SKM-1 (cell line): Measurements from ENCODE around the gene CCDC85C.

Source experiments
- DNase-seq: peaks from one replicate; lab custom pipeline; 2025; ENCODE audit not compliant: unreplicated experiment; lab: John Stamatoyannopoulos, UW

Gene CCDC85C

DNA sequence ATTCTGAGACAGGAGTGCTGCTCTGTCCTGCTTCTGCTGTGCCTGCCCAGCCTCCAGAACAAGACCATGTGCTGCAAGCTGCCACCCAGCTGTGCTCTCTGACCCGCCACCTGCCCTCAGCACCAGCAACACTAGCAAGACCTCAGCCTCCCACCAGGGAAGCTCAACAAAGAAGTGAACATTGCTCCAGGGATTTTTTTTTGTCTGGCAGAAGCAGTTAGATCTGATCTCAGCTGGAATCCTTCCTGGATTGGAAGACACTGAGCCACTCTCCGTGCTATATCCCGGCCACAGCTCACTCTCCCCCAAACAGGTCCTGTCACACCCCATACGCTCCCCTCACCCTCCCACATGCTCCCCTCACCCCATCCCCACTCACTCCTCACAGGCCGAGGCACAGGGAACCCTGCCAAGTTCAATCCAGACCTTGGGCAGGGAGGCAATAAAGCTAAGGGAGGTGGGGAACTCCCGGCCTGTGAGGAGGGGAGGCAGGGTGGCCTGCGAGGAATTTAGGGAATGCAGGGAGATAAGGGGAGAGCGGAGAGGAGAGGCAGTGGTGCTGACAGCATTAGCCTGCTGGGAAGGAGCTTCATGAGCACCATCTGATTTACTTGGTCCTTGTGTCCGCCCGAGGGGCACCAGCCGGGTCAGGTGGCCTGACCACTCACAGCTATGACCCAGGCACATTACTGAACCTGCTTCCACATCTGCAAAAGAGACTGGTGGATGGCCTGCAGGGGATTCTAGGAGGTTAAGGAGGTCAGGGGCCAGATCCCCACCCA, 29.7 kb downstream of the CCDC85C start:
- no peak for DNase-seq

DNA sequence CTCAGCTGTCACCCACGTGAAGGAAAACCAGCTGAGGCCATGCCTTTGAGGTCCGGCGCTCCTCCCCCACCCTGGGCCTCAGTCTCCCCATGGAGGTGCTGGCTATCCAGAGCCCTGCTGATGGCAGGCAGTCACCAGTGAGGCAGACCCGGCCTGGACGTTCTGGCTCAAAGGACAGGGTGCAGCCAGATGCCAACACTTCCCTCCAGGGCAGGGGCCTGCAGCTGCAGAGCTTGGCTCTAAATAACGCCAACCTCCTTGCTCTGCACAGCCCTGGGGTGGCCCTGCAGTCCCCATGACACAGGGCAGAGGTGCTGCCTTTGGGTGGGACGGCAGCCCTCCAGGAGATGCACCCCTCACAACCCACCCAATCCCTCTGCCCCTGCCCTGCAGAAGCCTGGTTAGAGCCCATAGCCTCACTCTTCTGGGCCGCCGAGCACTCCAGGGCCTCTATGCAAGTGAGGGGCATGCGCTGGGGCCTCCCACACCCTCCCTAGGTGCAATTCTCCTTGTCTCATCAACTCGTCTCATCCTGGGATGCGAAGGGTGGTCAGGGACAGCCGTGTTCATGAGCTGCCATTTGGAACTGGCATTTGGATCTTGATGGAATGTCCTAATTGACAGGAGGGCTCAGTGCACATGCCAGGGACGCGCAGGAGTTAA, 30.4 kb downstream of the CCDC85C start:
- DNase-seq = no peak

DNA sequence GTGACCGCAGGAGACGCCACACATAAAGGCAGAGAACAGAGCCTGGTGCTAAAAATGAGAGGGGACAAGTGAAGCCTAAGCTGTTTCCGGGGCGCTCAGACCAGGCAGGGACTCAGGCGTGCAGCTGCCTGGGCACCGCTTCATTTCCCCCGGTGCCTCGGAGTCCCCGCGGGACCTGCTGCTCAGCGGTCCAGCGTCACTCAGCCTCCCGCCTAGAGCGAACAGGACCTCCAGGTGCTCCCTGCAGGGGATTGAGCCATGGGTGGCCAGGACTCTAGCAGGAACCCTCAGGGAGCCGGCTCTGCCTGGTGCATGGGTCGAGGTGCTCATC, 31.0 kb downstream of the CCDC85C start:
- no peak for DNase-seq

DNA sequence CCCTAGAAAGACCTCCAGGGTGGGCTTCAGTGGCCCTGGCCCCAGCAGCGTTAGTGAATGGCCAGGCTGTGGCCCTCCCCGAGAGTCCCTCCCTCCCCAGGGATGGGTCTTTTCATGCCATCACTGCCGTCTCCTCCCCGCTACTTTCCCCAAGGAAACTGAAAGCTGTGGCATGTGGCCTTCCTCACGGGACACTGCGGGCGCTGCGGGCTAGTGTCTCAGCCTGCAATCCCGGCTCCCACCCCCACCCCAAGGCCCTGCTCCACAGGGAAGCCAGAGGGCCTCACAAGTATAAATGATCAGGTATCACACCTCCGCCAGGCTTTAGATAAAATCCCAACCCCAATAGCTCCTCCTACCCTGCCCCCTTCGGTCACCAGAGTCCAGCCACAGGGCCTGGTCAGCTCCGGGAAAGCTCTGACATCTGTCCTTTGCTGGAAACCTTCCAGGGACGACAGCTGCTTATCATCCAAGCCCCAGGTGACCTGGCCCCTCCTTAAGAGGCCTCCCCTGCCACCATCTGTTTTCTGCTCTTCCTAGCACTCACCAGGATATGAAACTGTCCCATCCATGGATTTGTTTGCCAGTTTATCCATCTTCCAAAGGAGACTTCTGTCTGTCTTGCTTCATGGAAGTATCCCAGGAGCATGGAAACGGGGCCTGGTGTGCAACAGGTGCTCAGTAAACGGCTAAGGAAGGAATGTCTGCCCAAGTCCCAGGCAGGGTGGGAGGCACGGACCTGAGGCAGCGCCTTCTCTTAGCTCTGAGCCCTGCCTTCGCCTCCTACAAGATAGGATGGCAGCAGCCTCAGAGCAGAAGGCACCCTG, 31.6 kb downstream of the CCDC85C start:
- no peak for DNase-seq

DNA sequence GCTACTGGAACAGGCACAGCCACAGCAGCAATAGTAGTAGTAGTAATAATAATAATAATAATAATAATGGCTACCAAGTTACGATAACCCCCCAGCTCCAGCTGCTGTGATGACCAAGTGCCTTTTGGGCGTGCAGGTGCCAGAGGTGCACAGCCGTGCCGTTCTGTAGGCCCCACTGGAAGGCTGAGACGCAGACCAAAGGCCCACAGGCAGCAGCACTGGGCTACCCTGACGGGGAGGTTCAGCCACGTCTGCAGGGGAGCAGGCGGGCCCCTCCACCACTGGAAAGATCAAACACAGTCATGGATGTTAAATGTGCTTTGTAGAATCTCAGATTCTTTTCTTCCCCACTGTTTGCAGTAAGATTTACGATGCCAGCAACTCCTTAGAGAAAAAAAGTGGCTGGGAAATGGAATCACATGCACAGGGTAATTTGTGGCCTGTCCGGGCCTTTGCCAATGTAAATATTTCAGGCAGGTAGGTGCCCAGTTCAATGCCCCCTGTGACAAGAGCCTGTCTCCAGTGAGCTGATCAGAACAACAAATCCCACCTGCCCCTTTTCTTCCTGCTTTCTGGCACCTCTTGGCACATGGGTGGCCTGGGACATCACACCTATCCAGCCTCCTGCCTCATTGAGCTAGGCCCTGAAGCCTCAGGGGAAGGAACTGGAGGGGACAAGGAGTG, 32.6 kb downstream of the CCDC85C start:
- DNase-seq = no peak

DNA sequence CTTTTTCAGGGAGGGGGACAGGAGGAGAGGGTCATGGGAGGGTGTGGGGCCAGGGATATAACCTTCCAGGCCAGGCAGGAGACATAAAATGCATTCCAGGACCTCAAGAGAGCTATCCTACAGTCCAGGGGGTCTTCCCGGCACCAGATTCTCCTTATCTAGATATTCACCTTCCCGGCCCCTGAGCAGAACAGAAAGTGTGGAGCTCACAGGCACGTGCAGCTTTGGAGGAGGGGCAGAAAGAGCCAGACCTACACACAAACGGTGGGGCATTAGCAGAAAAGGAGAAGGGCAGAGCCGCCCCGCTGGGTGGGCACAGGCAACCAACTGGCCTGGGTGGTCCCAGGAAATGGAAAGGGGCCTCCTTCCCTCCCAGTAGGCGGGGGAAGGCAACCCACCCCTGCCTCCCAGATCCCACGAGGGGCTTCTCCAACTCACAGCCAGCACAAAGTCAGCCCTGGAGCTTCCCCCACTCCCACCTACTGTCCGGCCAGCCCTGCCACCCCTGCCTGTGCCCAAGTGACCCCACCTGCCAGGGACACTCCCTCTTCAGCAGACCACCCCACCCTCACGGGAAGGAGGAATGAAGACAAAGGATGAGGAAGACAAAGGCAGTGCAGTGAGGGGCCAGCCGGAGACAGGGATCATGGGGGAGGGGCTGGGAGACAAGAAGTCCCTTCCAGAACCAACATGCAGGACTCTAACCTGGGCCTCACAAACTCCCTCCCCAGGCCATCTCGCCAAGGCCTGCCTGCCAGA, 33.3 kb downstream of the CCDC85C start:
- no peak for DNase-seq

DNA sequence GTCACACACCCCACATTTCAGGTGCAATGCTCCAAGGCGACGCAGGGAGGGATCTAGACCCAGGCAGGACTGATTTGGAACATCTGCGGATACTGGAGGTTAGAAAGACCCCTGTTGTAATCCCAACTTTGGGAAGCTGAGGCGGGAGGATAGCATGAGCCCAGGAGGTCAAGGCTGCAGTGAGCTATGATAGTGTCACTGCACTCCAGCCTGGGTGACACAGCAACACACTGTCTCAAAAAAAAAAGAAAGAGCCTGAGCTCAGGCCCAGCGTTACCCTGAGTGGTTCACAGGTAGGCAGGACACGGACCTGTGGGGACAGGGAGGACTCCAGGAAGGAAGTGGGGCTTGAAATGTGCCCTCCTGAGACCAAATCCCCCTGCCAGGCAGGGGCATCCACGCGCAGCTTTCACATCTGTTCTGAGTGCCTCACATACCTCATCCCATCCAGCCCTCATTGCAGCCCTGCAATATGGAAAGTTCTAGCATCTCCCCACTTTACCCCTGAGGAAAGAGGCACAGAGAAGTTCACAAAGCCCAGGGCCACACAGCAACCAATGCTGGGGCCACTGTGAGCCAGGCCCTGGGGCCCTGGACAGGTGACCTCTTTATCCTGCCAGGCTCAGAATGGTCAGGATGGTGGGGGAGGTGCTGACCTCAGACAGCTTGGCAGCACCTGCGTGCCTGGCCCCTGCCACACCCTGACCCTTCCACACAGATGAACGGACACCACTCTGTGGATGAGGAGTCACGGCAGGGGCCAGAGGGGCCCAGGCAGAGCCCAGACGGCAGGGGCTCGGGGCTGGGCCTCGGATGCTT, 34.1 kb downstream of the CCDC85C start:
- DNase-seq = no peak

DNA sequence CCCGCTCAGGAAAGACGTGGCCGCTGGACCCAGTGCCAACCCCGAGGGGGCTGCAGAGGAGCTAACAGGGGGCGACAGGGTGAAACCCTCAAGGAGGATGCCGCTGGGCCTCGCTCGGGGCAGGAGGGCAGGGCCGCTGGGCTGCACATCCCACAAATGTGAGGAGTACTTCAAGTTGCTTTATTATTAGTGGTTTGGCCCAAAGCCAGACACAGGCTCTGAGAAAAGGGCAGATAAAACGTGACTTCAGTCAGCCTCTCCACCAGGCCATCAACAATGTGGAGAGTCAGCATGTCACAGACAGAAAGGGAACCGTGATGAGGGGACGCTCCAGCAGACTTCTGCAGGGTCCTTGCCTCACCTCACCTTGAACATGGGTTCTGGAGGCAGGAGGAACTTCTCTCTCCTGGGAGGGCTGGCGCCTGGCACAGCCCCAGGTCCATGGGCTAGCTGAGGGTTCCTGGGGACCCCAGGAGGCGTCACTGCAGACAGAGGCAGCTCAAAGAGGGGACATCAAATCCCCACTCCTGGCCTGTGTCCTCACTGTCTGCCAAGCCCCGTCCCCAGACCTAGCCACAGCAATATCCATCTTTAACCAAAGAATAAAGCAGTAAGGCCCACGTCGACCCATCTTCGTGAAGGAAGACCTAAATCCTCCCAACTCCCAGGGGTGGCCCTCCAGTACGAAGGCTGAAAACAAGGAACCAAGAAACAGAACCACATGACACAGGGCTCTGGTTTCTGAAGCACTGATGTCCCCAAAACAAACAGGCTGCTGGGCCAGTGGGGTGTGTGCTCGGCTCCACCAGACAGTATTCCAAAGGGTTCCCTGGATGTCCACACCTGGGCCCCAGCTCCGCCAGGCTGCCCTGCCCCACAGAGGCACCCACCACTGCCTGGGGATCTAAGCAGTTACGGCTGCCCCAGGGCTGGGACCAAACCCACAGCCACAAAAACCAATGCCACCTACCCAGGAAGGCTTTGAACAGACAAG, 35.1 kb downstream of the CCDC85C start:
- no peak for DNase-seq

DNA sequence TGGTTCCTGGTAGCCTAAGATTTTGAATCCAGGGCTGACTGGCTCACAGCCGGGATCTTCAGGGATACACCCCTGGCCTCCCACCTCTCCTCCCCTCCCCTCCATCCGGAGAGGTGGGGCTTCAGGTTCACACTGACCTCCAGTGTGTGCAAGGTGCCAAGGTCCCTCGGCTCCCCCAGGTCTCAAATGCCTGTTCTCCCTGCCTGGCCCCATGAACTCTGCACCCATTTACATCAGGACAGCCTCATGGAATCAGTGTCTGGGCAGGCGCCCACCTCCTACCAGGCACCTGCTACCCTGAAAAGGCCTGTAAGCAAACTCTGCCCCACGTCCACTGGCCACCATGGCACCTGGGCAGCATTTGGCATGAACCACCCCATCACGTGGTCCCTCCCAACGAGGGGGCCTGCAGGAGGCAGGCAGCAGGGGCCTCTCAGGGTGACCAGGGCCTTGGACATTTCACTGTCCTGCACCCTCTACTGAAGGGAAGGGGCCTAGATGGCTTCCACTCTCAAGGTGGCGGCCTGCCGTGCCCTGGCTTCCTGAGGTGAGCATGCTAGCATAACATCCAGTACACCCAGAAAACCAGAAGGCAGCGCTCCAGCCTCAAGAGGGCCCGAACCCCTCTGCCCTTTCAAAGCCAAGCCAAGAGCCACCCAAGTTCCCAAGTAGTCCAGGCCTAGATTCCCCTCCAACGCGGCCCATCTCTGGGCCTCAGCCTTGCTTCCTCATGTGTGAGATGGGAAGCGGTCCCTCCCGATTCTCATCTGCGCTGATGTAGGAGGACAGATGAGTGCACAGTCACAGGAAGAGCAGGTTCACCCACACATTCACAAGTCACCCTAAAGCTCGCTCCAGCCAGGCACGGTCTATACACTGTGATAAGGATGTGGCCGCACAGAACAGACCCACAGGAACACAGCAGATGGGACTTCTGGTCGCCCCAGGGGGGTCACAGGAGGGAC, 37.3 kb downstream of the CCDC85C start:
- no peak for DNase-seq

DNA sequence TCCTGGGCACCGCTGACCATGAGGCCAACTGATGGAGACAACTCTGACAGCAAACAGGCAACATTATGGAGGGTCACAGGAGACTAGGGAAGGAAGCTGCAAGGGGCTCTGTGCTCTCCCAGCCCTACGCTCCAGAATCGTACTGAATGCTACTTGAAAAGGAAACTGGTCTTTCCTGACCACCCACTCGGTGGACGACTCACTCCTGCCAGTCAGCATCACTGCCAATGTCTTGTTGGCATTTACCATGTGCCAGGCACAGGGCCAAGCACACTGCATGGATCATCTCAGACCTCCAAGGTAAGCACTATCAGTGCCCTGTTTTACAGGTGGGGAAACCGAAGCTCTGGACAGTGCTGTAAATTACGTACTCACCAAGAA, 38.0 kb downstream of the CCDC85C start:
- no peak for DNase-seq

DNA sequence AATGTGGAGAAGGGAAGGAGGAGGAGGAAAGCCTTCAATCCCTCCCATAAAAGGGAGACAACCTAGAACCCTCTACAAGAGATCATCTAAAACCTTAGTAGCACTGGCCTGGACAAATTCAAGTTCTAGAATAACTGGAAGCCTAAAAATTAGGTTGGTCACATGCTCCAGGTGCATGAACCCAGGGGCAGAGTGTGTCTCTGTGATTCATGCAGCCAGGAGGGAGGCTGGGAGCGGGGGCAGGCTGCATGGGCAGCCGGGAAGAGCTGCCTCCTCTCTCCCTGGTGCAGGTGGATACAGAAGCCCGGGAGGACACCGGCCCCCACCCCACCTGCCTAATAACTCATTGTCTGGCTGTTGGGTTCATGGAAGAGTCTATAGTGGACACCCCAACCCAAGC, 38.6 kb downstream of the CCDC85C start:
- no peak for DNase-seq

DNA sequence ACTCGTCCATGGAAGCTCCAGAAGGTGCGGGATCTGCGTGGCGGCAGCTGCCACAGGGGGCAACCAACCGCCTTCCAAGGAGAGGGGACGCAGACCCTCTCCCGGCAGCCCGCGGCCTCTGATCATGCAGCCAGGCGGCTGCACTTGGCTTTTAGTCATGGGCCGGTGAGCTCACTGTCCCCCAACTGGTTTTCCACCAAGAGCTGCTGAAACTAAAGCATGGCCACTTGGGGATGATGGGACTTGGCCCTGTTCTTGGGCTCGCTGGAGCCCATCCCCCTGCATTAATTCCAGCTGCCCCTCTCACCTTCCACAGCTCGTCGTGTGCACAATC, 39.1 kb downstream of the CCDC85C start:
- DNase-seq = no peak

DNA sequence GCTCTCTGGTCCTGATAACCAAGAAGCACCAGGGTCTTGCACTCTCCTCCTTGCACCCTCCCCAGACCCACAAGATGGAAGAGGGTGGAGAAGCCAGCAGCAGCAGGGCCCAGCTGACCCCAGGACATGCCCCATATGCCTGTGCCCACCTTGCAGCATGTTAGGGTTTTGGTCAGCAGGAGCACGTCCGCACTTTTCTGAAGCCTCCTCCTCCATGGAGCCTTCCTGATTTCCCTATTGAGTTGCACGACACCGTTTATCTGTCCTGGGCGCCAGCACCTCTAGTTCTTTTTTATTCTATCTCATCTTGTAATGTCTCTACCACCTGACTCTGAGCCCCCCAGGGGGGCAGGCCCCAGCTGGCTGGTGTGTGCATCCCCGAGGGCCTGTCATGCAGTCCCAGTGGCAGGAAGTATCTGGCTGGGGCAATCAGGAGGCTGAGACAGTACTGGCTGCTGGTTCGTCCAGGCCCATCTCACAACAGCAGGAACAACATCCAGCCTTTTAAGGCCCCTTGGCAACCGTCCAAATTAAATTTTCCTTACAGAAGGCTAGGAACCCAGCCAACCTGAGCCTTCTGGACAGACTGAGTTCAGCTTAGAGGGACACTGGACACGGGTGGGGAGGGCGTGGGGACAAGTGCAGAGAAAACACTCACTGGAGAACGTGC, 39.6 kb downstream of the CCDC85C start:
- no peak for DNase-seq

DNA sequence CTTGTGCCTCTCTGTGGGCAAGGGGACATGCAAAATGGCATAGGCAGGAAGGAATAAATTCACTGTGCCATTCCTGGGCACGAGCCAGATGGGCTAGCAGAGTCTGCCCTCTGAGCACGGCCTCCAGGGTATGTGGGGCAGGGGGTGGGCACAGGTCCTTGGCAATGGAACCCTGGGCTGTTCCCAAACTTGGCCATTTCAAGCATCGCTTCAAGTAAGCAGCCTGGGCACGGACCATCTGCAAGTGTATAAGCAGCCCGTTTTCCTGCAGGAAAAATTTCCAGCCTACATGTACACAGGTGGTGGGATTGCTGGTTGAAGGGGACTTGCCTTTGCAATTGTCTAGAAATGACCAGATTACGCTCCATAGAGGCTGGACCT, 40.3 kb downstream of the CCDC85C start:
- DNase-seq = no peak

DNA sequence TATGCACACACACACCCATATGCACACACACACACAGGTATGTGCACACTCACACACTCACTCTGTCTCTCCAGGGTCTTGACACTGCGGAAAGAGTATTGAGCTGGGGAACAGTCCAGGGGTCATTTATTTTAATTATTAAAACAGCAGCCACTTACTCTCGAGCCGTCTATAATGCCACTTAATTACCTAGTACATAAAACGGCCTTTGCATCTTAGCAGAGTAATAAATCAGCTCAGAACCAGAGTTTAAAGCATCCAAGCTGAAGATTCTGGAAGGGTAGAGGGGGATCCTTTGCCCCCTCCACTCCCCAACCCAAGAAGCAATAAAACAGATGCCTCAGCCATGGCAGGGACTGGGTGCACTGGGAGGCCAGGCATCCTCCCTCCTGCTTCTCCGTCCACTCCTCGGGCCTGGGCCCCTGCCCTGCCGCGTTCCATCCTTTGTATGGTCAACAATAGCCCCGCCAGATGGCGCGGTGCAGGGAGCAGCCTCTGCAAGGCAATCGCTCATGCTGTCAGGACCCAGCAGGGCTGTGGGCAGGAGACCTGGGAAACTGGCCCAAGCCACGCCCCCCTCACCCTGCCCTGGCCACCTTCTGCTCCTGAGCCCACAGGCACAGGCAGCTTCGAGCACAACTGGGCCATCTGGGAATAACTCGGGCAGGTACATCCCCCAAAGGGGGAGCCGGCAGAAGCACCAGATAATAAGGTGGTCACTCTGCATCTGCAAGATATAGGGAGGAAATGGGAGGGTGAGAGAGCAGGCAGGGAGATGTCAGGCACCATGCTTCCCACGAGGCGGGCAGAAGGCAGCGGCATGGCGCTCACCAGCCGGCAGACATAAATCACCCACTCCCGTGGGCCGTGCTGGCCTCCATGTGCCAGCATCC, 40.9 kb downstream of the CCDC85C start:
- no peak for DNase-seq

DNA sequence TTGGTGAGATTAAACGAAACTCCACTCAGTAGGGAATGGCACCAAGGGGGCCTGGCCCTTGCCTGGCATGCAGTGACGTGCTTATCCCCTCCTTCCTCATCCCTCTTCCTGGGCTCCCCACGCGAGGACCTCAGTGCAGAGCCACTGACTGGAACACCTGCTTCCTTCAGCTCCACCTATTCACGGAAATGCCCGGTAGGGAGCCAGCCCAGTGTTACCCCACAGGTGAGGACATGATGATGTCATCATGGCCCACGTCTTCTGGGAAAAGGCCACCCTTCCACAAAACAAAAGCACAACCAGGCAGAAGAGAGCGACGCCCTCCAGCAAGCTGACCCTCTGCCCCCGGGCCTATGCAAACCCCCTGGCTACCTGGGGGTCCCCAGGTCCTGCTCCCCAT, 42.1 kb downstream of the CCDC85C start:
- no peak for DNase-seq
